LNCaP clone FGC (cell line): ENCODE measurements around the gene RHOT1.

Experiments
- DNase-seq: peaks from one replicate; pipeline ENCODE4 v3.0.0-alpha.2; 2011; ENCODE audit warnings: low read depth
- H3K4me3 ChIP-seq: 2 replicates; pipeline ENCODE4 v1.5.1; 2011; ENCODE audit warnings: mild to moderate bottlenecking, low read depth, low read length, control low read depth
- TF ChIP-seq, protein P1 (sequence below): IDR thresholded peaks from 2 replicates; pipeline ENCODE4 v1.5.1; 2012; ENCODE audit warnings: mild to moderate bottlenecking; ENCODE audit not compliant: control insufficient read depth, insufficient read depth; ENCODE audit errors: extremely low read depth

Gene RHOT1

DNA sequence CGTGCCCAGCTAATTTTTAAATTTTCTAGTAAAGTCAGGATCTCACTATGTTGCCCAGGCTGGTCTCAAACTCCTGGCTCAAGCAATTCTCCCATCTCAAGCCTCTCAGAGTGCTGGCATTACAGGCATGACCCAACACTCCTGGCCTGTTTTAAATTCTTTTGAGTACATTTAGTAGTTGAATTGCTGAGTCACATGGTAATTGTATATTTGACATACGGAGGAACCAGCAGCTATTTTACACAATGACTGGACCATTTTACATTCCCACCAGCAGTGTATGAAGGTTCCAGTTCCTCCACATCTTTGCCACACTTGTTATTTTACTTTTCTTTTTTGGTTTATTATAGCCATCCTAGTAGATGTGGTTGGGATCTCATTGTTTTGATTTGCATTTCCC, 43.6 kb downstream of the RHOT1 start:
- TF ChIP-seq, protein P1, sequence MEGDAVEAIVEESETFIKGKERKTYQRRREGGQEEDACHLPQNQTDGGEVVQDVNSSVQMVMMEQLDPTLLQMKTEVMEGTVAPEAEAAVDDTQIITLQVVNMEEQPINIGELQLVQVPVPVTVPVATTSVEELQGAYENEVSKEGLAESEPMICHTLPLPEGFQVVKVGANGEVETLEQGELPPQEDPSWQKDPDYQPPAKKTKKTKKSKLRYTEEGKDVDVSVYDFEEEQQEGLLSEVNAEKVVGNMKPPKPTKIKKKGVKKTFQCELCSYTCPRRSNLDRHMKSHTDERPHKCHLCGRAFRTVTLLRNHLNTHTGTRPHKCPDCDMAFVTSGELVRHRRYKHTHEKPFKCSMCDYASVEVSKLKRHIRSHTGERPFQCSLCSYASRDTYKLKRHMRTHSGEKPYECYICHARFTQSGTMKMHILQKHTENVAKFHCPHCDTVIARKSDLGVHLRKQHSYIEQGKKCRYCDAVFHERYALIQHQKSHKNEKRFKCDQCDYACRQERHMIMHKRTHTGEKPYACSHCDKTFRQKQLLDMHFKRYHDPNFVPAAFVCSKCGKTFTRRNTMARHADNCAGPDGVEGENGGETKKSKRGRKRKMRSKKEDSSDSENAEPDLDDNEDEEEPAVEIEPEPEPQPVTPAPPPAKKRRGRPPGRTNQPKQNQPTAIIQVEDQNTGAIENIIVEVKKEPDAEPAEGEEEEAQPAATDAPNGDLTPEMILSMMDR = no peak
- no peak overlapping the region for H3K4me3 ChIP-seq
- DNase-seq = no peak

- TF ChIP-seq, protein P1 = no peak
- DNase-seq = no peak
- no peak overlapping the region for H3K4me3 ChIP-seq
Measured at GRCh38 chr17:32187271-32187670, 45.0 kb downstream of the RHOT1 start.

DNA sequence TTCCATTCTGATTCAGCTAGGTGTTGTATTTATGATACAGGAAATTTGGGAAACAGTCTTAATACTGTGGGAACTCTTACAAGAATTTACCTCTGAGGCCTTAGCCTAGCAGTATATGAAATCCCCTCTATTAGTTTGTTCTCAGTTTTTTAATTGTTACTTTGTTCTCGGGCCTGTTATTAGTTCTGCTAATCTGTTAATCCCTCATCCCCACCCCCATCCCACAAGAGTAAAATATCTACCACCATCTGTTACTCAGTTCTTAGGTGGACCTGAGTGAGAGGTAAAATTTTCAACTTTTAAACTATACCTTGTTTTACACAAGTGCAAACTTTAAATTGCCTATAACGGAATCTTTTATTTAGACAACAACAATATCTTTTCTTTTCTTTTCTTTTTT, 47.0 kb downstream of the RHOT1 start:
- TF ChIP-seq, protein P1 = no peak
- no peak for DNase-seq
- H3K4me3 ChIP-seq = no peak overlapping the region

DNA sequence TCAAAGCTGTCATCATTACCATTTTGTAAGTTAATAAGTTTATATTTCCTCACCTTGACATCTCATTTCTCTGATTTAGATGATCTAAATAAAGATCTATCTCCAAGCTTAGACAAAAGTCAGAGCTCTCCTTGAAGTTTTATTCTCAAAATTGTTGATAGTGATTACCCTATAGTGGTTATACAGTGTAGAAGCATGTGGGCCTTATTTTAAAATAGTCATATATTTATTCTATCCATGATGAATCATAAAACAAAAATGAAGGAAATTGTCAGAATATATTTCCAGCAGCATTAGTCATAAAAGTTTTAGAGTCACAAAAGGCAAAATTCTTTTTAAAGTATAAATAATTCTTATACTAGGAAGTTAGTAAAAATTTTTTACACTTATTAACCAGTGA, 49.0 kb downstream of the RHOT1 start:
- no peak for DNase-seq
- TF ChIP-seq, protein P1 = no peak

DNA sequence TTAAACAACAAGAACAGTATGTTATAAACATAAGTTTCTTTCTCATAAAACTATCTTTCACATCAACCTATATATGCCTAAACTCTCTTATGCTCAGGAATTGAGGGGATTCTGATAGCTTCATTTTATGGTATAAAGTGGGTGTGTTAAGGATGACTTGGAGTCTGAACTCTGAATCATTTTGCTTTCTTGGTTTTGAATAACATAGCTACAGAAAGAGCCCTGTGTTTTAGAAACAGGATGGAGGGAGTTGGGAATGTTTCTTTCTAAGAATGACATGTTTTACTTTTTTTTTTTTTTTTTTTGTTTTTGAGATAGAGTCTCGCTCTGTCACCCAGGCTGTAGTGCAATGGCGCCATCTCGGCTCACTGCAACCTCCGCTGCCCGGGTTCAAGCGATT, 50.1 kb downstream of the RHOT1 start:
- DNase-seq = no peak
- H3K4me3 ChIP-seq = no peak overlapping the region
- TF ChIP-seq, protein P1 = no peak

More for the DNA sequence above, 49.0 kb downstream of the RHOT1 start:
- no peak overlapping the region for H3K4me3 ChIP-seq

DNA sequence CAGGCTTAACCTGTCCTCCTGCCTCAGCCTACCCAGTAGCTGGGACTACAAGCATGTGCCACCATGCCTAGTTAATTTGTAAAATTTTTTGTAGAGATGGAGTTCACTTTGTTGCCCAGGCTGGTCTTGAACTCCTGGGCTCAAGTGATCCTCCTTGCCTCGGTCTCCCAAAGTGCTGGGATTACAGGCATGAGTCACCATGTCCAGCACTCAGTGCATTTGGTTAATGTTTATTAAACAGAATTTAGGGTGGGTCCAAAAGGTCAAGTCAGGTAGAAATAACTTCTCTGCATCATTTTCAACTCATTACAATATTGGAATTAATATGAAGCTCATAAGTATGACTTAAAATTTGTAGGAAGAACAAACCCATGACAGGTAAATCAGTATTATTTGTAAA, 55.7 kb downstream of the RHOT1 start:
- TF ChIP-seq, protein P1 = no peak
- H3K4me3 ChIP-seq = no peak overlapping the region
- DNase-seq = no peak

DNA sequence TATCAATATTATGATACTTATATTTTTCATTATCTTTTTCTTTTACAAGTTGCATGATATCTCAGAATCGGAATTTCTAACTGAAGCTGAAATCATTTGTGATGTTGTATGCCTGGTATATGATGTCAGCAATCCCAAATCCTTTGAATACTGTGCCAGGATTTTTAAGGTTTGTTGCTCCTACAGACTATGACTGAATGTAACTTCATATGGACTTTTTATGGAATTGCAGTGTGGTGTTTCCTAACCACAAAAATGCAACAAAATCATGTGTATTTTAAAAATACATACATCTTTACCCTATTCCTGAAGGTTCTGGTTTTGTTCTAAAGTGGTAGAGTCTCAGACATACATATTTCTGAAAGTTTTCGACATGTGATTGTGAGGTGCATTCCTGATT, 64.6 kb downstream of the RHOT1 start:
- TF ChIP-seq, protein P1 = no peak
- no peak for DNase-seq
- no peak overlapping the region for H3K4me3 ChIP-seq
